HepG2 (cell line): Measurements from ENCODE around the gene ANKRD2. TPM values are rescaled to one million over a fixed set of nuclear protein-coding genes. Genes with fewer than 3 reads are reported as not detected.

Experiments
- ATAC-seq: fragments of 200-7000 bp; cut with Tn5 transposase; 3 replicates; pipeline ENCODE4 v1.9.1; 2020; ENCODE audit warnings: mild to moderate bottlenecking, moderate library complexity
- BruUV-seq: library from RNA; stranded (reverse); fragments of 400-500 nt; replicated peaks from 2 replicates; lab custom pipeline; 2021; lab: Mats Ljungman, UMichigan
- CTCF ChIA-PET: fragments of 300-600 bp; formaldehyde crosslinking; extraction: SDS; loops from one replicate; lab custom pipeline; 2021; ENCODE audit warnings: low total read pairs, inconsistent platforms, low intra/inter-chr PET ratio; lab: Yijun Ruan, JAX
- POLR2A ChIA-PET: fragments of 350-600 bp; sonication (Branson Sonifier 250); formaldehyde crosslinking; loops from one replicate; lab custom pipeline; 2020; ENCODE audit warnings: antibody characterized with exemption, inconsistent platforms; lab: Yijun Ruan, JAX
- DNase-seq: peaks from one replicate; pipeline ENCODE4 v3.0.0-alpha.2; 2015; ENCODE audit warnings: low spot score
- FAIRE-seq: peaks from 3 replicates; lab custom pipeline; 2011; peaks lifted over from hg19 to GRCh38; lab: Jason Lieb, UNC
- H2AFZ ChIP-seq: one replicate; pipeline ENCODE4 v1.6.1; 2011; ENCODE audit warnings: low read length, inconsistent platforms
- H3K27ac ChIP-seq: fragments of 300-600 bp; 3 replicates; pipeline ENCODE4 v1.8.0; 2011; ENCODE audit warnings: mixed run types, mild to moderate bottlenecking, mixed read lengths, low read length, inconsistent platforms; ENCODE audit not compliant: insufficient read depth; ENCODE audit errors: extremely low read length
- H3K27me3 ChIP-seq, 2 experiments: fragments of 200-600 bp in 1 of 2; 2 replicates in 1 of 2; 3 replicates in 1 of 2; pipeline versions ENCODE4 v1.6.0 to v1.8.0; 2011; ENCODE audit warnings: low read length in 2 of 2, mild to moderate bottlenecking in 2 of 2, moderate library complexity in 2 of 2, inconsistent platforms in 1 of 2; ENCODE audit not compliant: insufficient read depth in 2 of 2, control insufficient read depth in 1 of 2
- H3K36me3 ChIP-seq, 2 experiments: fragments of 200-600 bp in 1 of 2; replicated peaks in 1 of 2; 2 replicates in 1 of 2; 3 replicates in 1 of 2; pipeline versions ENCODE4 v1.5.1 to v1.8.0; 2011; ENCODE audit warnings: low read length in 2 of 2, inconsistent platforms in 1 of 2; ENCODE audit not compliant: insufficient read depth in 2 of 2, control insufficient read depth in 1 of 2
- H3K4me1 ChIP-seq: 2 replicates; pipeline ENCODE4 v1.5.1; 2012; ENCODE audit warnings: low read length, inconsistent platforms; ENCODE audit not compliant: insufficient read depth
- H3K4me2 ChIP-seq: 2 replicates; pipeline ENCODE4 v1.6.0; 2011; ENCODE audit warnings: low read depth, low read length, inconsistent platforms
- H3K4me3 ChIP-seq, 3 experiments: fragments of 200-600 bp in 1 of 3; sonication (generic), shearing (Covaris generic) in 1 of 3; replicated peaks in 1 of 3; 2 replicates each; pipeline ENCODE4 v1.5.1; 2011 to 2016; ENCODE audit warnings: low read length in 3 of 3, inconsistent platforms in 2 of 3, low read depth in 2 of 3, mild to moderate bottlenecking in 2 of 3, control low read depth in 1 of 3, mixed read lengths in 1 of 3; ENCODE audit not compliant: insufficient read depth in 1 of 3
- H3K79me2 ChIP-seq: one replicate; pipeline ENCODE4 v1.6.1; 2011; ENCODE audit warnings: low read length, inconsistent platforms; ENCODE audit not compliant: insufficient read depth
- H3K9ac ChIP-seq: 2 replicates; pipeline ENCODE4 v1.6.0; 2011; ENCODE audit warnings: mild to moderate bottlenecking, low read depth, low read length, inconsistent platforms; ENCODE audit not compliant: insufficient read depth
- H3K9me3 ChIP-seq: 2 replicates; pipeline ENCODE4 v1.5.1; 2012; ENCODE audit warnings: mild to moderate bottlenecking, low read length
- H4K20me1 ChIP-seq: 2 replicates; pipeline ENCODE4 v1.6.0; 2011; ENCODE audit warnings: inconsistent platforms, mild to moderate bottlenecking, low read length, moderate library complexity; ENCODE audit not compliant: insufficient read depth
- CBFB ChIP-seq: sonication (generic); formaldehyde crosslinking; IDR thresholded peaks from 2 replicates; pipeline ENCODE4 v1.4.0; 2020; ENCODE audit warnings: missing genetic modification reagents
- CREB1 ChIP-seq, 2 experiments: fragments of 450-650 bp in 1 of 2; IDR thresholded peaks; 2 replicates each; pipeline ENCODE4 v1.6.1; 2016 to 2017; ENCODE audit warnings: control low read depth in 1 of 2, mild to moderate bottlenecking in 1 of 2, missing compliant biosample characterization in 1 of 2, missing genetic modification characterization in 1 of 2
- E2F1 ChIP-seq: sonication (generic); formaldehyde crosslinking; IDR thresholded peaks from 2 replicates; pipeline ENCODE4 v1.5.0; 2020; ENCODE audit warnings: missing genetic modification reagents
- EP300 ChIP-seq, 3 experiments: sonication (generic) in 1 of 3; formaldehyde crosslinking in 1 of 3; IDR thresholded peaks; 2 replicates each; pipeline versions ENCODE4 v1.5.1 to v1.6.1; 2011 to 2020; ENCODE audit warnings: low read depth in 2 of 3, low read length in 2 of 3, borderline replicate concordance in 1 of 3, improper control_type of control experiment in 1 of 3, mild to moderate bottlenecking in 1 of 3, missing genetic modification reagents in 1 of 3, moderate library complexity in 1 of 3
- GMEB1 ChIP-seq: sonication (generic); formaldehyde crosslinking; IDR thresholded peaks from 2 replicates; pipeline ENCODE4 v1.5.1; 2020; ENCODE audit warnings: missing genetic modification reagents, mild to moderate bottlenecking, borderline replicate concordance
- KLF13 ChIP-seq: sonication (generic); formaldehyde crosslinking; IDR thresholded peaks from 2 replicates; pipeline ENCODE4 v1.4.0; 2020; ENCODE audit warnings: mild to moderate bottlenecking, missing genetic modification reagents
- ONECUT2 ChIP-seq: sonication (generic); formaldehyde crosslinking; IDR thresholded peaks from 2 replicates; pipeline ENCODE4 v1.4.0; 2020; ENCODE audit warnings: missing genetic modification reagents
- PAXIP1 ChIP-seq: sonication (generic); formaldehyde crosslinking; conservative IDR thresholded peaks from 2 replicates; pipeline ENCODE4 v1.4.0; 2020; ENCODE audit warnings: mild to moderate bottlenecking, missing genetic modification reagents, moderate library complexity
- SOX13 ChIP-seq, 3 experiments: fragments of 450-650 bp in 1 of 3; sonication (generic) in 1 of 3; formaldehyde crosslinking in 1 of 3; IDR thresholded peaks in 2 of 3; conservative IDR thresholded peaks in 1 of 3; 2 replicates each; pipeline versions ENCODE4 v1.5.0 to v1.6.1; 2016 to 2020; ENCODE audit warnings: antibody characterized with exemption in 1 of 3, mild to moderate bottlenecking in 1 of 3, missing compliant biosample characterization in 1 of 3, missing genetic modification reagents in 1 of 3, moderate library complexity in 1 of 3
- TBP ChIP-seq: sonication (generic); formaldehyde crosslinking; IDR thresholded peaks from 2 replicates; pipeline ENCODE4 v1.5.0; 2020; ENCODE audit warnings: missing genetic modification reagents
- ZFP36 ChIP-seq: fragments of 150-350 bp; IDR thresholded peaks from 2 replicates; pipeline ENCODE4 v1.6.1; 2018; ENCODE audit warnings: borderline replicate concordance, low read length, low read depth; ENCODE audit not compliant: partially characterized antibody
- ZMAT5 ChIP-seq: sonication (generic); formaldehyde crosslinking; IDR thresholded peaks from 2 replicates; pipeline ENCODE4 v1.5.0; 2020; ENCODE audit warnings: mild to moderate bottlenecking, low read depth, missing genetic modification reagents, borderline replicate concordance
- ZNF576 ChIP-seq: sonication (generic); formaldehyde crosslinking; IDR thresholded peaks from 2 replicates; pipeline ENCODE4 v1.4.0; 2020; ENCODE audit warnings: mild to moderate bottlenecking, missing genetic modification reagents
- WGBS: methylation state at CpG from one replicate; pipeline ENCODE4 v1.1.6; 2017; ENCODE audit warnings: low lambda C conversion rate; 5-methylcytosine and 5-hydroxymethylcytosine counted together
- in situ Hi-C: cut with HindIII; loops from 2 replicates; pipeline ENCODE4 v1.10.0; 2017; ENCODE audit warnings: low pct_unique_long_range_greater_than_20kb; ENCODE audit not compliant: extremely low pct_ligation_motif_present
- intact Hi-C: fragments of 100-400 bp; cut with micrococcal nuclease; formaldehyde crosslinking; loops from one replicate; pipeline ENCODE4 v1.10.0; 2022; ENCODE audit not compliant: unreplicated experiment
- polyA plus RNA-seq, 8 experiments: library from polyadenylated mRNA; depleted of rRNA in 3 of 8; stranded (reverse) in 7 of 8; unstranded in 1 of 8; fragments of >200 nt; fragmentation: Illumina TruSeq in 4 of 8; extraction: Trizol in 4 of 8; gene quantifications; 2 replicates each; pipeline versions ENCODE4 v1.2.1 to v1.2.3, GENCODE V29; 2011 to 2016; ENCODE audit warnings: low read depth in 4 of 8, missing spikeins in 1 of 8, mixed read lengths in 1 of 8; ENCODE audit not compliant: insufficient read depth in 1 of 8
- total RNA-seq, 5 experiments: library from RNA; depleted of rRNA; stranded (reverse); fragments of >200 nt; fragmentation: Illumina TruSeq; extraction: Trizol; gene quantifications; 2 replicates each; pipeline ENCODE4 v1.2.3, GENCODE V29; 2016; ENCODE audit warnings: low read depth in 1 of 5

The ANKRD2 gene
- total and polyA plus RNA-seq, 2 of the 13 experiments (the other 11 are each of a cell fraction or from before 2014, with no cell fraction given): not detected

GRCh38 chr10:97567891-97568290 lies 4.7 kb upstream of the ANKRD2 start (continued):
- TF ChIP-seq CBFB (CRISPR knock-in tag) (no peak), ZFP36 (no peak)

GRCh38 chr10:97570146-97570788 lies 2.3 kb upstream of the ANKRD2 start:
- H3K79me2 ChIP-seq: no peaks in the 10 kb centered on the region
- H3K9me3 ChIP-seq: no peaks in the 10 kb centered on the region
- ChIA-PET POLR2A (no interaction called here), CTCF (no interaction called here)
- no peak overlapping the region for H3K9ac ChIP-seq
- peaks cover 3 to 8% of the 10 kb centered on the region in 2 experiments; a peak in 3 of 5 replicates for H3K36me3 ChIP-seq
- intact Hi-C loops (no loop called here), in situ Hi-C loops (loop anchor here (5.0 kb wide), 1 partner anchor 42 kb away; no protein-coding TSS in a partner anchor)
- 96% methylated on average over 16 of the region's 33 CpGs for WGBS
- H3K4me1 ChIP-seq: peaks cover 8% of the 10 kb centered on the region
- no peak overlapping the region for H3K4me2 ChIP-seq
- FAIRE-seq (no peak), DNase-seq (no peak), ATAC-seq (no peak)
- no peak overlapping the region for H2AFZ ChIP-seq
- no peak overlapping the region for H3K27ac ChIP-seq
- BruUV-seq: no TSS peak
- H4K20me1 ChIP-seq: no peaks in the 10 kb centered on the region
- H3K4me3 ChIP-seq: no peak overlapping the region
- H3K27me3 ChIP-seq: no peaks in the 10 kb centered on the region
- TF ChIP-seq ZMAT5 (CRISPR knock-in tag) (no peak), E2F1 (CRISPR knock-in tag) (no peak), TBP (CRISPR knock-in tag) (no peak), PAXIP1 (CRISPR knock-in tag) (no peak), EP300 (IDR thresholded peaks at IDR 0.05; ENCODE audit: low read depth in 2 of 2, low read length in 2 of 2) (no peak), EP300 (CRISPR knock-in tag; IDR thresholded peaks at IDR 0.05; ENCODE audit: borderline replicate concordance) (no peak), KLF13 (CRISPR knock-in tag) (no peak), GMEB1 (no peak), ONECUT2 (CRISPR knock-in tag) (no peak), SOX13 (IDR thresholded peaks at IDR 0.05) (no peak), SOX13 (CRISPR knock-in tag; conservative IDR thresholded peaks at IDR 0.05 in 1 of 2, IDR thresholded peaks at IDR 0.05 in 1 of 2) (no peak), CREB1 (IDR thresholded peaks at IDR 0.05) (no peak), CREB1 (CRISPR knock-in tag; IDR thresholded peaks at IDR 0.05) (no peak), ZNF576 (CRISPR knock-in tag) (no peak)
